ENCODE data around the gene LRCH3.

DNA sequence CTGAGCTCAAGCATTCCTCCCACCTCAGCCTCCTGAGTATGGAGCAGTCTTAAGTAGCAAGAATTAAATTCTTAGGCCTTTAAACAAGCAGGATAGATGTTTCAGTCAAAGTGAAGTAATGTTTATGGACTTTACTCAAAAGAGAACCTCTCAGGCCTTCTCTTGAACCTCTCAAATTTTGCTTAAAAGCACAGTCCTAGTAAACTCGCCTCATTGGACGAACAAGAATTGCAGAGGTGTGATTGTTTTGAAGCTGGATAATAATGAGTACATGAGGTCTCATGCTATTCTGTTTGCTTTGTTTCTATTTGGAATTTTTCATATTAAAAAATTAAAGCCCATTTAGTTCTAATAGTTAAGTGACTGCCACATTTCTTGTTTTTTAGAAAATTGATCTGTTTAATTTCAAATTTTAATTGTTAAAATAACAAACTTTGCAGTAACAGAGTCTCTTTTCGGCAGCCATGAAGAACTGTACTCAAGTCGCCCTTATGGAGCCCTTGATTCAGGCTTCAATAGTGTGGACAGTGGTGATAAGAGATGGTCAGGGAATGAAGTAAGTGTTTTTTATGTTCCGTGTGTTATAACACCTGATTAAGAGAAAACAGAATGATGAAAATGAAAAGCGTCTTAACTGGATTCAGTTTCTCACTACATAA, 39.4 kb downstream of the LRCH3 start:
- TF ChIP-seq, protein P1, sequence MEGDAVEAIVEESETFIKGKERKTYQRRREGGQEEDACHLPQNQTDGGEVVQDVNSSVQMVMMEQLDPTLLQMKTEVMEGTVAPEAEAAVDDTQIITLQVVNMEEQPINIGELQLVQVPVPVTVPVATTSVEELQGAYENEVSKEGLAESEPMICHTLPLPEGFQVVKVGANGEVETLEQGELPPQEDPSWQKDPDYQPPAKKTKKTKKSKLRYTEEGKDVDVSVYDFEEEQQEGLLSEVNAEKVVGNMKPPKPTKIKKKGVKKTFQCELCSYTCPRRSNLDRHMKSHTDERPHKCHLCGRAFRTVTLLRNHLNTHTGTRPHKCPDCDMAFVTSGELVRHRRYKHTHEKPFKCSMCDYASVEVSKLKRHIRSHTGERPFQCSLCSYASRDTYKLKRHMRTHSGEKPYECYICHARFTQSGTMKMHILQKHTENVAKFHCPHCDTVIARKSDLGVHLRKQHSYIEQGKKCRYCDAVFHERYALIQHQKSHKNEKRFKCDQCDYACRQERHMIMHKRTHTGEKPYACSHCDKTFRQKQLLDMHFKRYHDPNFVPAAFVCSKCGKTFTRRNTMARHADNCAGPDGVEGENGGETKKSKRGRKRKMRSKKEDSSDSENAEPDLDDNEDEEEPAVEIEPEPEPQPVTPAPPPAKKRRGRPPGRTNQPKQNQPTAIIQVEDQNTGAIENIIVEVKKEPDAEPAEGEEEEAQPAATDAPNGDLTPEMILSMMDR (IDR thresholded peaks at IDR 0.05), result no peak
- TF ChIP-seq POLR2A (IDR thresholded peaks at IDR 0.05), result no peak
